Vein endothelial cell (primary cell): ENCODE measurements around the gene SMTN. TPM values are rescaled to one million over a fixed set of nuclear protein-coding genes. Genes with fewer than 3 reads are reported as not detected.

ENCODE experiments used
- total RNA-seq: library from RNA; depleted of rRNA; stranded (reverse); fragments of >200 nt; gene quantifications from 2 replicates; pipeline ENCODE4 v1.2.3, GENCODE V29; 2012

SMTN gene
- total RNA-seq, result 111 and 175 TPM in 2 replicates

GRCh38 chr22:31080848-31081649 is at the start of gene SMTN:
Gene SMTN, plus strand, starts transcription at chr22:31081318. Its CDS starts 1,941 bp downstream, at chr22:31083259.

GRCh38 chr22:31107178-31107893 is 26.2 kb downstream of the SMTN start, which contains the start of gene SELENOM:
Gene SELENOM, minus strand, starts transcription at chr22:31107568. Its CDS starts 63 bp downstream, at chr22:31107505.

DNA sequence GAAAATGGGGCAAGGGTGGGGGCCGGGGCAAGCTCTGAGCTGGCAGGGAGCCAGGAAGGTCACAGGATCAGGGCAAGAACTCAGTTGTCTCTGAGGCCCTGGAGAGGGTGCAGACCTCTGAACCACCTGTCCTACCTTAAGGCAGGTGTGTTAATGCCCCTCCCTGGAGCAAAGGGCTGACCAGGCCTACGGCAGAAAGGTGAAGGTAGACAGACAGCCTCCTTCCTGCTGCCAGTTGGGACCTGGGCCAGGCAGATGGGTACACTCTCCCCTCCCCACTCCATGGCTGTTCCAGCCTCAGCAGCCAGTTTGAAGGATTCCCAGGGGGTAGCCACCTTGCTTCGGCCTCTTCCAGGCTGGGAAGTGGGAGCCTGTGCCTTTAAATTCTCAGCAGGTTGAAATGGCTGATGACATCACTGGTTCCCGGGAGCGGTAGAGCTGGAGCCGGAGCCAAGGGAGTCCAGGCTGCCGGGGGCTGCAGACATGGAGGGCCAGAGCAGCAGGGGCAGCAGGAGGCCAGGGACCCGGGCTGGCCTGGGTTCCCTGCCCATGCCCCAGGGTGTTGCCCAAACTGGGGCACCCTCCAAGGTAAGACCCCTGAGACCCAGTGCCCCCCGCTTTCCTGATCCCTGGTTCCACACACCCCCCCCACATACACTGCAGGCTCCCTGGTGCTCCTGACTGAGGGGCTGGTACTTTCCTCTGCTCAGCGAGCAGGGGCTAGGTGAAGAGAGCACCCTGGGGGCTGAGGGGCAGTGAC is 41.6 kb downstream of the SMTN start, which contains the start of gene INPP5J:
Gene INPP5J (plus strand): TSS at position 435 of the 760 bp plus-strand sequence. CDS start 49 bp downstream, at position 484.

GRCh38 chr22:31139866-31140716 is 59.0 kb downstream of the SMTN start, which contains the start of gene PLA2G3:
Gene PLA2G3, minus strand, starts transcription at chr22:31140508. Its CDS starts 154 bp downstream, at chr22:31140354.

Other genes with a start within 250 kb of the SMTN start
- gene MORC2, start 112.5 kb upstream of the SMTN start, total RNA-seq, result 17.6 and 18.6 TPM in 2 replicates
- 71.9 and 82.6 TPM in 2 replicates for gene TUG1, start 112.1 kb upstream of the SMTN start, total RNA-seq
- gene SELENOM, start 26.2 kb downstream of the SMTN start, total RNA-seq, result 28.9 and 65.0 TPM in 2 replicates
- gene INPP5J, start 41.6 kb downstream of the SMTN start, total RNA-seq, result 0.19 and 0.33 TPM in 2 replicates
- 0.19 TPM in 1 of 2 replicates, not detected in the other for gene PLA2G3, start 59.2 kb downstream of the SMTN start, total RNA-seq
- gene RNF185, start 78.9 kb downstream of the SMTN start, total RNA-seq, result 32.7 and 32.8 TPM in 2 replicates
- gene LIMK2, start 131.0 kb downstream of the SMTN start, total RNA-seq, result 81.3 and 103 TPM in 2 replicates
- gene PIK3IP1, start 211.2 kb downstream of the SMTN start, total RNA-seq, result 9.0 and 19.9 TPM in 2 replicates